HFFc6 (cell line): ENCODE data around the gene GPC6. TPM values are rescaled to one million over a fixed set of nuclear protein-coding genes. Genes with fewer than 3 reads are reported as not detected.

Experiments used
- DNase-seq: peaks from one replicate; pipeline ENCODE4 v3.0.0-alpha.2; 2018
- H3K27ac Mint-ChIP-seq: 2 replicates; pipeline ENCODE4 v1.8.0; 2020; ENCODE audit warnings: mild to moderate bottlenecking, mixed read lengths
- H3K27me3 Mint-ChIP-seq: 2 replicates; pipeline ENCODE4 v1.8.0; 2021; ENCODE audit warnings: mild to moderate bottlenecking, moderate library complexity, mixed read lengths; ENCODE audit not compliant: insufficient read depth
- H3K36me3 Mint-ChIP-seq: 2 replicates; pipeline ENCODE4 v1.8.0; 2021; ENCODE audit warnings: low read depth, mixed read lengths
- H3K4me1 Mint-ChIP-seq: 2 replicates; pipeline ENCODE4 v1.8.0; 2020; ENCODE audit warnings: low read depth, mixed read lengths
- H3K4me3 Mint-ChIP-seq: 2 replicates; pipeline ENCODE4 v1.8.0; 2020; ENCODE audit warnings: mild to moderate bottlenecking, moderate library complexity, mixed read lengths
- H3K9me3 Mint-ChIP-seq: 2 replicates; pipeline ENCODE4 v1.8.0; 2020; ENCODE audit warnings: mild to moderate bottlenecking, mixed read lengths
- total RNA-seq, 6 experiments: library from RNA; stranded (reverse); fragmentation: NEBNext Ultra II Directional; extraction: Animal tissue kit (Norgen Biotek cat#: 25700); gene quantifications; 2 replicates in 1 of 6; 3 replicates in 5 of 6; pipeline ENCODE4 v1.2.3, GENCODE V29; 2021
- TF ChIP-seq, protein P1 (sequence below): fragments of 200-600 bp; sonication (generic); IDR thresholded peaks from 2 replicates; pipeline ENCODE4 v1.5.0; 2021; ENCODE audit warnings: antibody characterized with exemption, mild to moderate bottlenecking

The GPC6 gene
- total RNA-seq, 6 experiments from 2014 or later: 3.0 to 5.3 (median 4.4) TPM

DNA sequence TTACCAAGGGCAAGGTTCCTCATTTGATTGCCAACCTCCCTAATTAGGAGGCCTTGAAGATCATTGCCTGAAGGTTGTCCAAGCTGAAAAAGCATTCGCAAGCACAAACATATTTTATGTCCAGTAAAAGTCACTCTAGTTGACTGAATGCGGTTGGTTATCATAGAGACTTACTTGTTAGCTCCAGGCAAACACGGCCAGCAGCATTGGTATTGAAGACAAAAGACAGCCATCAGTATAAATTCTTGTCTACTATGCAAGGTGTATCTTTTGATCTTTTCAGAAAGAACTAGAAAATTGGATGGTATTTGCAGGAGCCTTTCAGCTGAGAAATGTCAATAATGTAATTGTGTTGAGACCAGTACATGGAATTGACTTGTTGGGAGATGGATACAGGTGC is 129.9 kb downstream of the GPC6 start:
- Mint-ChIP-seq H3K27ac (no peak overlapping the region), H3K4me3 (no peak overlapping the region), H3K4me1 (no peaks in the 10 kb centered on the region), H3K36me3 (no peaks in the 10 kb centered on the region), H3K27me3 (peaks cover 5% of the 10 kb centered on the region; the same call in 1 of the 2 replicates), H3K9me3 (no peaks in the 10 kb centered on the region)
- TF ChIP-seq, protein P1, sequence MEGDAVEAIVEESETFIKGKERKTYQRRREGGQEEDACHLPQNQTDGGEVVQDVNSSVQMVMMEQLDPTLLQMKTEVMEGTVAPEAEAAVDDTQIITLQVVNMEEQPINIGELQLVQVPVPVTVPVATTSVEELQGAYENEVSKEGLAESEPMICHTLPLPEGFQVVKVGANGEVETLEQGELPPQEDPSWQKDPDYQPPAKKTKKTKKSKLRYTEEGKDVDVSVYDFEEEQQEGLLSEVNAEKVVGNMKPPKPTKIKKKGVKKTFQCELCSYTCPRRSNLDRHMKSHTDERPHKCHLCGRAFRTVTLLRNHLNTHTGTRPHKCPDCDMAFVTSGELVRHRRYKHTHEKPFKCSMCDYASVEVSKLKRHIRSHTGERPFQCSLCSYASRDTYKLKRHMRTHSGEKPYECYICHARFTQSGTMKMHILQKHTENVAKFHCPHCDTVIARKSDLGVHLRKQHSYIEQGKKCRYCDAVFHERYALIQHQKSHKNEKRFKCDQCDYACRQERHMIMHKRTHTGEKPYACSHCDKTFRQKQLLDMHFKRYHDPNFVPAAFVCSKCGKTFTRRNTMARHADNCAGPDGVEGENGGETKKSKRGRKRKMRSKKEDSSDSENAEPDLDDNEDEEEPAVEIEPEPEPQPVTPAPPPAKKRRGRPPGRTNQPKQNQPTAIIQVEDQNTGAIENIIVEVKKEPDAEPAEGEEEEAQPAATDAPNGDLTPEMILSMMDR: no peak
- DNase-seq: no peak

DNA sequence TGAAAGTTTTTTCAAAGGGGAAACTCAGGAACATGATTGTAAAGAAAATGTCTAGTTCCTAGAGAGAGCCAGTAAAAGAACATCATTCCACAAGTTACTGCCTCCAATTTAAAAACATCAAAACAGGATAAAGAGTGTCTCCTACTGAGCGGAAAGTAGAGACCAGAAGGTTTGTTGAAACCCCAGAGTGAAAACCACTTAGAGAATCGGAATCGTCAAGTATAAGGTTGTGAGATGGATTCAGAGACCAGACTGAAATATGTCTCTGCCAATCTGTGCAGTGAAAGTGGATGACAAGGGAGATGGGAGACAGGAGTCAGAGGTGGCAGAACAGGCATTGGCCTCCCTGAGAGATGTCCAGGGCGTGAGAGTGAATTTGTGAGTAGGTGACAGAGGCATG is 133.4 kb downstream of the GPC6 start:
- Mint-ChIP-seq H3K4me3 (no peak overlapping the region), H3K4me1 (peaks cover 5% of the 10 kb centered on the region; the same call in 1 of the 2 replicates), H3K9me3 (no peaks in the 10 kb centered on the region), H3K36me3 (no peaks in the 10 kb centered on the region), H3K27ac (no peak overlapping the region), H3K27me3 (peaks cover 5% of the 10 kb centered on the region; the same call in 1 of the 2 replicates)
- TF ChIP-seq, protein P1: no peak
- no peak for DNase-seq

GRCh38 chr13:93361703-93362102 is 135.1 kb downstream of the GPC6 start:
- TF ChIP-seq, protein P1: no peak
- H3K27ac Mint-ChIP-seq: no peak overlapping the region
- DNase-seq: no peak
- H3K4me3 Mint-ChIP-seq: no peak overlapping the region
- H3K9me3 Mint-ChIP-seq: no peaks in the 10 kb centered on the region
- H3K27me3 Mint-ChIP-seq: no peaks in the 10 kb centered on the region
- H3K36me3 Mint-ChIP-seq: no peaks in the 10 kb centered on the region
- peaks cover 5% of the 10 kb centered on the region; the same call in 1 of the 2 replicates for H3K4me1 Mint-ChIP-seq

- TF ChIP-seq, protein P1: no peak
- peaks cover 5% of the 10 kb centered on the region; the same call in 1 of the 2 replicates for H3K4me1 Mint-ChIP-seq
Measured at GRCh38 chr13:93364166-93364565, 137.6 kb downstream of the GPC6 start.

DNA sequence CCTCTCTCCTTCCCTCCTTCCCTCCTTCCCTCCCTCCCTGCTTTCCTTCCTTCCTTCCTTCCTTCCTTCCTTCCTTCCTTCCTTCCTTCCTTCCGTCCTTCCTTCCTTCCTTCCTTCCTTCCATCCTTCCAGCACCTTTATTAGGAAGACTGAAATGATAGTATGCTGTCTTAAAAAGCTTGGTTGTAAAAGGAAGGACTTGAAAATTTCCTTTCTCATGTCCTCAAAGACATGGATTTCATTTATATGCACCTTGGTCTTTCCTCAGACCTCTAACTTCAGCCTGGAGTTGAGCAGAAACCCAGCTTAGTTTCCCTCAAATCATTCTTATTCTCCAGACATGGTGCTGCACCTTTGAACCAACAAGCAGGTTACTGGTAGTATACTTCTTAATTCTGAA is 141.7 kb downstream of the GPC6 start:
- TF ChIP-seq, protein P1: no peak
- Mint-ChIP-seq H3K27me3 (no peaks in the 10 kb centered on the region), H3K27ac (no peak overlapping the region), H3K4me3 (no peak overlapping the region), H3K9me3 (no peaks in the 10 kb centered on the region), H3K36me3 (no peaks in the 10 kb centered on the region), H3K4me1 (peaks cover 5% of the 10 kb centered on the region; the same call in 1 of the 2 replicates)
- no peak for DNase-seq

More at GRCh38 chr13:93364166-93364565, 137.6 kb downstream of the GPC6 start:
- Mint-ChIP-seq H3K27ac (no peak overlapping the region), H3K9me3 (no peaks in the 10 kb centered on the region), H3K27me3 (no peaks in the 10 kb centered on the region), H3K4me3 (no peak overlapping the region), H3K36me3 (no peaks in the 10 kb centered on the region)
- DNase-seq: no peak

DNA sequence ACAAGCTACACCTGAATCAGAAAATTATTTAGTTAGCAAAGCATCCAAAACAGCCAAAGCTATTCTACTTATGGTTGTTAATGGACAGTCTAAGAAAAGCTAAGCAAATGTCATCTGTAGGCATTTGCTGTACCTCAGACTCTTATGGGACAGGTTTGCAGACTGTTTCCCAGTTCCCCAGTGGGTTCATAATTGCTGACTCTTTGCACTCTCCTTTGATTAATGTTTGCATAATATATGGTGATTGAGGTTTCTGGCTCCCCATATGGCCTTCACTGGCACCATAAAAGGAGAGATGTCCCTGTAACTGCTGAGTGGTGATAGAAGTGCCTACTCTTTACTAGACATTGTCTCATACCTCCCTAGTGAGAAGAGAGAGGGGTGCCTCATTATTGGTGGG is 142.1 kb downstream of the GPC6 start:
- no peak overlapping the region for H3K27ac Mint-ChIP-seq
- DNase-seq: no peak
- TF ChIP-seq, protein P1: no peak
- peaks cover 5% of the 10 kb centered on the region; the same call in 1 of the 2 replicates for H3K4me1 Mint-ChIP-seq
- H3K27me3 Mint-ChIP-seq: no peaks in the 10 kb centered on the region
- no peaks in the 10 kb centered on the region for H3K36me3 Mint-ChIP-seq
- no peak overlapping the region for H3K4me3 Mint-ChIP-seq
- H3K9me3 Mint-ChIP-seq: no peaks in the 10 kb centered on the region
